ENCODE measurements around the gene METTL1.

Gene METTL1

DNA sequence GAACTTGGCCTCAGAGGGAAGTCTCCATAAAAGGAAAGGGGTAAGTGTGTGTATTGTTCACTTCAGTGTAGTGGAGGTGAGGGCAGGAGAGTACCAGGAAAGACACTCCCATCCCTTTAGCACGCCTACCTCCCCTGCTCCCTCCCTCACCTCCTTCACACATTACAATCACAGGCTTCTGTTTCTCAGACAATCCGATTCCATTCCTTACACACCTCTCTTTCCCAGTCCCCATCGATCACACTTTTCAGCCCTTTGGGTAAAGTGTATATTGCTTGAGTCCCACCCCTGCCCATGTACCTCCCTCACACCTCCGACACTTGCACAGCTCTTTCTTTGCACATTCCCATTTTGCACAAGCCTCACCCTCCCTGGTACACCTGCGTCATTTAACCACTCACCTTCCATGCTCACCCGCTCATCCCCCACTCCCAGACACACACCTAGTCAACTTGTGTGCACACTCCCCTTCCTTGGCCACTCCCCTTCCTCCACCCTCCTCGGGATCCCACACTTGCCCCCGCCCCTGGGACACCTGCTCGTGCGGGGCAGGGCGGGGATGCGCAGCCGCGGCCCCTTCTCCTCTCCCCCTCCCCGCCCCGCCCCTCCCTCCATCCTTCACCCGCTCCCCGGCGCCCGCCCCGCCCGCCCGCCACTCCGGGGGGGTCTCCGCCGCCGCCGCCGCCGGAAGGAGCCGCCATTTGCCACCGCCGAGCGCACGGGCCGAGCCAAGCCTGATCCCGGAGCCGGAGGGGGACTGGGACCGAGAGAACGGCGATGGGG lies 17.3 kb downstream of the METTL1 start, which contains the start of gene MARCHF9:
Gene MARCHF9, plus strand, starts transcription at position 693 of the 783 bp plus-strand sequence. CDS start 426 bp downstream, outside the sequence.
- DNase-seq (ENCODE audit: low read depth in 2 of 2): no peak

DNA sequence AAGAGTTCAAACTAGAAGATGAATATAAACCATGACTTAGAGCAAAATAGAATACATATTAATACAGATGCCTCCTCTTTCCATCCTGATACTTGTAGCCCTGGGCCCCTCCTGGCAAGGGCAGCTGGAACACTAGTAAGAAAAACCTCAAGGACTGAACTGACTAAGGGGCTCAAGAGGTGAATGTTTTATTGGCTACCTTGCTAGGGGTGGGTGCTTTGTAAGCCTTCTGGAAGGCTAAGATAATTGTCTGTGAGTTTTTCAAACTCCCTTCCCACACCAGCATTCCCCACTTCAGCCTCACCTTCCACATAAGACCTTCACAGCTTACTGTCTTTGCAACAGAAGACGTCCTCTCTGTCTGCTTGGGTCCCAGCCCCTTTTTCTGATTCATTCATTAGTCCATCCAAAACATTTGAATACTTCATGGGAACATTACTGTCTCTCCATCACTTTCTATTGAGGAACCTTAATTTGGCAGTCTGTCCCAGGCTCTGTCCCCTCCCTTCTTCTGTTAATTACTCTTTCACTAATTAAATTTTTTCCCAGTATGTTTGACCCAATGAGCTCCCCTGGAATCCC lies 18.1 kb downstream of the METTL1 start:
- DNase-seq (ENCODE audit: low read depth in 2 of 2): no peak

DNA sequence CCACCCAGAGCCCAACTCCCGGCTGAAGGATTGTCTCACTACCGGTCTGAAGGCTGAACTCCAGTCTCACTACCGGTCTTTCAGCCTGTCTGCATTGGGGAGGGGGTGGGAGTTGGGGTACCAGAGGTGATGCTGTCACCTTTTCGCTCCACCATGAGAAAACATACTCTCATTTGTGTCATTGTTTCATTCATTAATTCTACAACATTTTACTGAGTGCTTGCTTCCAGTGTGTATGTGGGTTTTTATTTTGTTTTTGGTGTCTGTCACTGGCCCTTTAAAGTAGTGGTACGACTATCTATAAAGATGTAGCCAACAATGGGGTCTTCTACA lies 19.3 kb downstream of the METTL1 start:
- DNase-seq (ENCODE audit: low read depth in 2 of 2): no peak

DNA sequence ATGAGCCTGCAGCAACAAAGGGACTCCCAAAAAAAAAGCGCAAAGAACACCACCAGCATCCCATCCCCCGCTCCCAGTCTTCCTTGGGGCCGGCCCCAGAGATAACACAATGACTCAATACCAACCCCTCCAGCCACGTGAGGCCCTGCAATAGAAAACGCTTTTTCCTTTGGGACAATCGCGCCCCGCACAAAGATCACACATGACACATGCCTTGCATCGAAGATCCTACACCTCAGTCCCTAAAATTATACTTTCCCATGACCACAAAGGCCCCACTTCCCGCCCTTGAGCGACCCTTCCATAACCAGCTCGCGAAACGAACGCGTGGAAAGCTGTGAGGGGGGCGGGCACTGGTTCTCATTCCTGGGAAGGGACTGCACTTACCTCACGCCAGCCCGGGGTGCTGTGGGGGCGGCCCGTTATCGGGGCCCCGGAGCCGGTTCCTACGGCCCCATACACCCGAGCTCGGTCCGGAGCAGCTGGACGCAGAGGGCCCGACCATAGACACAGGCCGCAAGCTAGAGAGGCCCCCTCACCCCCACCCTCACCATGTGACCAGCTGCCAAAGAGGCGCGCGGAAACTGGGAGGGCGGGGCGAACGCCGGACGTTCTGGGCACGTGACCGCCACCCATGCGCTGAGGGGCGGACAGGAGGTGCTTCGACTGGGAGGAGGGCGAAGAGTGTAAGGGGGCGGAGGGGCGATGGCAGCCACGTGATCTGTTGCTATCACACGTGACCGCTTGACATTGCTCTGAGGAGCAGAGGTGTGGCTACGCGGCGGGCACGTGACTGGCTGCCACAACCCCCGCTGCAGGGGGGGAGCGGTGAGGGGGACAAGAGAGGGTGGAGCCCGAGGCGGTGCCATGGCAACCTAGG lies 19.9 kb downstream of the METTL1 start, which contains the start of gene CDK4:
Gene CDK4, minus strand, starts transcription at position 523 of the 880 bp plus-strand sequence. CDS start 593 bp downstream, outside the sequence.
- DNase-seq (ENCODE audit: low read depth in 2 of 2): peak; percentile 99

DNA sequence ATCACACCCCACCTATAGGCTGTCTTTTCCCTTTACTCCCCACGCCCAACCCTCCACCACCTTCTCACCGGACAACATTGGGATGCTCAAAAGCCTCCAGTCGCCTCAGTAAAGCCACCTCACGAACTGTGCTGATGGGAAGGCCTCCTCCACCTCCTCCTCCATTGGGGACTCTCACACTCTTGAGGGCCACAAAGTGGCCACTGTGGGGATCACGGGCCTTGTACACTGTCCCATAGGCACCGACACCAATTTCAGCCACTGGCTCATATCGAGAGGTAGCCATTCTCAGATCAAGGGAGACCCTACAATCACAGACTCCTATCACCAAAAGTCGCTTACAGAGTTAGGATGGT lies 20.5 kb downstream of the METTL1 start:
- DNase-seq (ENCODE audit: low read depth in 2 of 2): no peak

DNA sequence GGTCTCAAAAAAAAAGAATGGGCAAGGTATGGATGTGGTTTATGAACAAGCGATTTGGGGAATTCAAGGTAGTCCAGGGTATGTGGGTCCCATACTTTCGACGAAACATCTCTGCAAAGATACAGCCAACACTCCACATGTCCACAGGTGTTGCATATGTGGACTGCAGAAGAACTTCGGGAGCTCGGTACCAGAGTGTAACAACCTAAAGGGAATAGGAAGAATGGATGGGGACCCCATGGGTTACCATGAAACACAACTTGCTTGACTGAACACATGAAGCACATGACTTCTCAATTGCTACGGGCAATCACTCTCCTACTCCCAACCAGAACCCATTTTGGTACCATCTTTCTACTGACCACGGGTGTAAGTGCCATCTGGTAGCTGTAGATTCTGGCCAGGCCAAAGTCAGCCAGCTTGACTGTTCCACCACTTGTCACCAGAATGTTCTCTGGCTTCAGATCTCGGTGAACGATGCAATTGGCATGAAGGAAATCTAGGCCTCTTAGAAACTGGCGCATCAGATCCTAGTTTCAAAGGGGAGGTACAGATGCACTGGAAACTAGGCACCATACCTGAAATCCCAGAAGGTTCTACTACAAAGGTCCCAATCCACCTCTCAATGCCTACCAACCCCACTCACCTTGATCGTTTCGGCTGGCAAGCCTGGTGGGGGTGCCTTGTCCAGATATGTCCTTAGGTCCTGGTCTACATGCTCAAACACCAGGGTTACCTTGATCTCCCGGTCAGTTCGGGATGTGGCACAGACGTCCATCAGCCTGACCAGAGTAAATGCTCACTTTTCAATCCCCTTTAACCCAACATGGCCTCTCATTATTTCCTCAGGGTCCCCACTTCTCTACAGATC lies 21.1 kb downstream of the METTL1 start:
- no peak for DNase-seq (ENCODE audit: low read depth in 2 of 2)

DNA sequence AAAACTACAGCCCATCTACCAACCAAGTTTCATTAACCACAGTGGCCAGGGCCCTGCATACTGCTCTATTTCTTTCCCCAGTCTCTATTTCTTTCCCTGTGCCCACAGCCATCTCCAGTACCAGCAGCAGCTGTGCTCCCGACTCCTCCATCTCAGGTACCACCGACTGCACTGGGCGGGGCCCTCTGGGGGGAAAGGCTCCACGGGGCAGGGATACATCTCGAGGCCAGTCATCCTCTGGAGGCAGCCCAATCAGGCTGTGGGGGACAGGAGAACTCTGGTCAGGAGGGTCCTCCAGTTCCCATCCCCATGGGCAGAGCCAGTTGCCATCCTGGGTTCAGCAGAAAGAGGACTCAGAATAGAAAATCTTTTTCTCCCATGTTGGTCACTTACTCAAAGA lies 22.8 kb downstream of the METTL1 start:
- no peak for DNase-seq (ENCODE audit: low read depth in 2 of 2)

DNA sequence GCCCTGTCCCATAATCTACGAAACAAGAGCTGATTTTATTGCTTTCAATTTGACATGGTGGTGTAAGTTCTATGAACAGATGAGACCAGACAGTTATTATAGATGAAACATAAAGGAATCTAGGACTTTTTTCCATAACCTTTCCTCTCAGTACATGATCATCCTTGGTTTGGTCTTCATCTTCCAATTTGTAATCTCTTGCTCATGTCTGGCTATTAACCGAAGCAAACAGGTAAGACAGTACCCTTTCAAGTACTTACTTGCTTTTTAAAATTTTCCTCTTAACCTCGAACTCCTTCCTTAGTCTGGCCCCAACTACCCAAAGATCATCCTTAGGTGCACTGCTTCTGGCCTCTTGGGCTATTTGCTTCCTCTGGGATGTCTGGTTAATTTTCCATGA lies 25.9 kb downstream of the METTL1 start:
- no peak for DNase-seq (ENCODE audit: low read depth in 2 of 2)

DNA sequence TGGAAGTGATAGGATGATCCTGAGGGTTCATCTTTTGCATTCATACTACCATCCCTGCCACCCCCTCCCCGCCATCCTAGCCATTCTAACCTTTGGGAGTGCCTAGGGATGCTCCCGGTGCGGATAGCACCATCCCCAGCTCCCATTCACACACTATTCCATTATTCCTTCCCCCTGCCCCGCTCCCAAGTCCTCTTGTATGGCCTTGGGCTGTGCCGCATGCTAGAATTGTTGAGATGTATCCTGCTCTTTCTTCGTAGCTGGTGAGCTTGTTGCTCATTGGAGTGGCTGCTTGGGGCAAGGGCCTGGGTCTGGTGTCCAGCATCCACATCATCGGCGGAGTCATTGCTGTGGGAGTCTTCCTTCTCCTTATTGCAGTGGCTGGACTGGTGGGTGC lies 26.4 kb downstream of the METTL1 start:
- no peak for DNase-seq (ENCODE audit: low read depth in 2 of 2)

DNA sequence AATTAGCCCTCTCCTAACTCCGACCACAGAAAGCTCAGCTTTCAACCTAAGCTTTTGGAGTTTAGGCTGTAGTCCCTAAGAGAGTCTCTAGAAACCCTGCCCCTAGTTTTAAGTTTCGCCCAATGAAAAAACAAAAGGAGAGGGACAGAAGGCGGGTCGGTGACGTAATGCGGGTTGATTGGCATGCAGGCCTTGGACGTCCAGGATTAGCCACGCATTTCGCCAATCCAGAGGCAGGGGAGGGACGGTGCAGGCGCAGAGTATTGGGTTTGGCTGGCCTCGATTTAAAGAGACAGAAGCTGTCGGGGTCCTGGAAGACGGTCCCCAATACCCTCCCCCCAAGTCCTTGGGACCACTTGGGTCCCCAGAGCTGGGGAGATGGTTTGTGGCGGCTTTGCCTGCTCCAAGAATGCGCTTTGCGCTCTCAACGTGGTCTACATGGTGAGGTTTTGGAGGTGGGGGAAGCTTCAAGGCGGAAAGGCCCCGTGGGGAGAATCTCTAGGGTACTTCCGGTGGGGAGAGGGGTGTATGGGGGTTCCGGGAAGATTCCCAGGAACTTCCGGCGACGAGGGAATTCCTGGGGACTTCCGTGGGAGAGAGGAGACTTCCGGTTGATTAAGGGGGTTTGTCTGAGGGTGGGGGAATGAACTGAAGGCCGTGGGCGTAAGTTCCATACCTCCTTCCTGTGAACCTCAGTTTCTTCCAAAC lies 27.0 kb downstream of the METTL1 start, which contains the start of gene TSPAN31:
Gene TSPAN31, plus strand, starts transcription at position 263 of the 708 bp plus-strand sequence. Its CDS starts 116 bp downstream, at position 379.
- DNase-seq (ENCODE audit: low read depth in 2 of 2): peak; percentile 96 to 97

DNA sequence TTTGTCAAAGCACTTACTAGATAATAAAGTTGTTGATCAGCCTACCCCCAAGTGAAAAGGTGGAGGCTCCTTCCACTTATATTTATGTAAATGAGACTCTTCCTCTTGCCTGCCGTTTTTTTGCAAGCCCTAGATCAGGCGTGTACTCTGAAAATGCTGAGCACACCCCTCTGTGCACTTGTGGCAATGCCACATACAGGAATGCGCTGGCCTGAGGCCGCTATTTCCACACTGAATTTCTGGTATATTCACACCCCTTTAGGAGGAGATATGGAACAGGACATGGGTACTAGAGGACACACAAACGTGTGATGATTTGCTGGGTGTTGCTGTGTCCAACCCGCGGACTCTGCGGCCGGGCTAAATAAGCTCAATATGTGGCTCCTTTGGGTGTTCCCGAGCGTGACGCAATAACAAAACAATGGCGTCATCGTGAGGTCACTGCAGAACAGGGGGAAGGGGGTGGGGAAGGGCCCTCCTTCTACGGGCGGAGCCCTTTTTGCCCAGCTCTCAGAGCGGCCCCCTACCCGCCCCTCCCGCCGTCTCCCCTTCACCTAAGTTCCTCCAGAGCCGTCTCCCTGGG lies 27.6 kb downstream of the METTL1 start:
- no peak for DNase-seq (ENCODE audit: low read depth in 2 of 2)

DNA sequence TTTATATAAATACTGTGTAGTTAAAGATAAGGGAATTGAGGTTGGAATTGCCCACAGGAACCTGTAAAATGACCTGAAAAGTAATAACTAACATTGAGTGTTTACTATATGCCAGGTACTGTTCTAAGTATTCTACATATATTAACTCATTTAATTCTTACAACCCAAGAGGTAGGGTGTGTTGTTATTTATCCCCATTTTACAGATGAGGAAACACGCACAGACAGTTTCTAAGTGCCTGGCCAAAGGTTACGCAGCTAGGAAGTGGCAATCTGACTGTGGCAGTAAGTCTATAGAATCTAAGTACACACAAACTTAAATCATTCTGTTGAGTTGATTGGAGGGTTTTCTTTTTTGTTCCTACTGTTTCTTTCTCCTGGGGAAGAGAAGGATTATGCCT lies 28.1 kb downstream of the METTL1 start:
- no peak for DNase-seq (ENCODE audit: low read depth in 2 of 2)

DNA sequence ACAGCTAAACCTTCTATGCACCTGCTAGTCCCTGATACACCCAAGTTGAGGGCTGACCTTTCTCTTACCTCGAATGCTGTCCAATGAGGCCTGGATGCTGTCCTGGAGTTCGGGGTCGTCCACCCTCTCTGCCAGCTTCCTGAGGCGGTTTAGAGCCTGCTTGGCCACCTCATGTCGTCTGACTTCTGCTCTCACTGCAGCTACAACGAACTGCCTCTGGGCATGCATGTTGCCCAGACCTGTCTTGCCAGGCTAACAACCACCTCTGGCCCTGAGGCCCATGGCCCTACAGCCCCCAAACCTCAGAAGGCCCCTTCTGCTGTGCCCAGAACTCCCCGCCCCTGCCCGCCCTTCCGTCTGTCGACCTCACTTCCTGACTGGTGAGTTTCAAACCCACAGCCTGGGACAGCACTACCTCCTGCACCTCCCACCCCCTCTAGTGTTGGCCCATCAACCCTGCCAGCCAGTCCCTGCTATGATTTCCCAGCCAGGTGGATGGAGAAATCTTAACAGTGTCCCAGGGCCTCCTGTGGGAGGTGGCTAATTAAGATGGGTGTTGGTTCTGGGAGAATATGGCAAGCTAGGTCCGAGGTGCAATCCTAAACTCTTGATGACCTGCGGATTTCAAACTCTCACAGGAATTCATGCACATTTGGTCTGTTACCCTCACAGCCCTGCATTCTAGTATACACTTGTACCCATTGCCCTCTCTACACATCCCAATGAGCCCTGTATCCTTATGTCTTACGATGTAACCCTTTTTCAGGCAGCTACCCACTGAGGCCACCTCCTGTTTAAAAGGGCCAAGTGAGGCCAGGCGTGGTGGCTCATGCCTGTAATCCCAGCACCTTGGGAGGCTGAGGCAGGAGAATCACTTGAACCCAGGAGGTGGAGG lies 29.8 kb downstream of the METTL1 start:
- no peak for DNase-seq (ENCODE audit: low read depth in 2 of 2)

DNA sequence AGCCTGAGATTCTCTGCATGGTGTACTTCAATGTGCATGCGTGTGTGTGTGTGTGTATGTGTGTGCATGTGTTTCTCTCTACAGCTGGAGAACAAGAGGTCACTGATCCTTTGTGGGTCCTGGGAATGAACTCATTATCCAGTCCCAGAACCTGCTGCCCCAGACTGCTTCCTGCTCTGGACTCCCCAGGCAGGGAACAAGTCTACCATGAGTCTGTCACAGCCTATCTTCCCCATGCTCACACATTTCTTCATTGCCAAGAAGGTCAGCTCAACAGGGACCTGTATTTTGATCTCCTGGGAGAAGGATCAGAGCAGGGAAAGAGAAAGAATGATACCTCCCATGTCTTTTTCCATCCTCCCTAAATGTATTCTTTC lies 30.5 kb downstream of the METTL1 start:
- no peak for DNase-seq (ENCODE audit: low read depth in 2 of 2)

DNA sequence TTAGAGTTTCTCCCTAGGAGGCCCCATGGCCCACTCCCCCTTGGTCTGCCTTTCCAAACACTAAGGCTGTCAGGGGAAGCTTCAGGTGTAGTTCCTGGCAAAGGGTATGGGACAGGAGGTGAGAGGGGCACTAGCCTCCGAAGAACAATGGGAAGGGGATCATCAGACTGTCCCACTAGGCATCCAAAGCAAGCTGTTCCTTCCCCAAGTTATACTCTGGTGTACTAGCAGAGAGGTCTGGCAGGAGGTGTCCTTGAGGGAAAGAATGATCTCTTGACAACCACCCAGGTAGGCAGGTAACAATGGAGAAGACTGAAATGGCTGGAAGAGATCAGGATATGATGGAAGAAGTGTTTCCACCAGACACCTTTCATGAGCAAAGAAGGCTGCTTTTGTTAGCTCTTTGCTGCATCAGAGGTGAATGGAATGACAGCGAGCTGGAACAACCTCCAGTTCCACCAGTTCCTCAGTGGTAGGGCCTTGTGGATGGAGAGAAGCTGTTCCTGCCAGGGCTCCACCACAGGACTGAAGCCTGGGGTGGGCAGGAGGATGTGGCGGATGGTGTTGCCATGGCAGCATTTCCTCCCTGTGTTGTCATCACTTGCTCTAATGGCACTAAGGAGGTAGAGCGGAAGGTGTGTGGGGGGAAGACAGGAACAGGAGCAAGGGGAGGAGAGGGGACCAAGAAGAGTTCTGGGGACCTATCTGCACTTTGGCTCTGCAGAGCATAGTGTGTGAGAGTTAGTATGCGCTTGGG lies 31.1 kb downstream of the METTL1 start:
- DNase-seq (ENCODE audit: low read depth in 2 of 2): no peak

DNA sequence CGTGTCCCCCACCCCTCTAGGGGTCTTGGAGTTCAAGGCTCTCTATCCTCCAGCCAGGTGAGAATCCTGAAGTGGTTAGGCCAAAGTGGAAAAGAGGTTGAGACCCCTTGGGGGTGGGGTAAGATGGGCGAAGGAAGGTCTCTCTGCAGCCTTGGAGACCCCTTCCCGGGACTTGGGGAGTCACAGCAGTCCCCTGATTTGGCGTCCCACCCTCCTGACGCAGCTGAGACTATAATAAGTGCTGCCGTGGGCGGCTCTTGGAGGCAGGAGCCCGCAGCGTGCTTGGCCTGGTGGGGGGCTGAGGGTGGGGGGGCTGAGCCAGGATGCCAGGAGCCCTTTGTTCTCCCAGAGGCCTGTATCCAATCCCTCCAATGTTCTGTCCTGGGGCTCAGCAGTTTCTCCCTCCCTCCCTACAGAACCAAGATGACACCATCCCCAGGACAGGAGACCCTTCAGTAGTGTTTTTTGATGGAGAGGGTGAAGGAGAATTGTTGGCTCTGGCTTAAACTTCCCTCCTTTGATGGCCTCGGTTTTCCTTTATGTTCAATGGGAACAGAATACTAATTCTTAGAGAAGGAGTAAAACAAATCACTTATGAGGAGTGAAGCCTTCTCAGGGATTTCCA lies 31.9 kb downstream of the METTL1 start:
- DNase-seq (ENCODE audit: low read depth in 2 of 2): no peak

DNA sequence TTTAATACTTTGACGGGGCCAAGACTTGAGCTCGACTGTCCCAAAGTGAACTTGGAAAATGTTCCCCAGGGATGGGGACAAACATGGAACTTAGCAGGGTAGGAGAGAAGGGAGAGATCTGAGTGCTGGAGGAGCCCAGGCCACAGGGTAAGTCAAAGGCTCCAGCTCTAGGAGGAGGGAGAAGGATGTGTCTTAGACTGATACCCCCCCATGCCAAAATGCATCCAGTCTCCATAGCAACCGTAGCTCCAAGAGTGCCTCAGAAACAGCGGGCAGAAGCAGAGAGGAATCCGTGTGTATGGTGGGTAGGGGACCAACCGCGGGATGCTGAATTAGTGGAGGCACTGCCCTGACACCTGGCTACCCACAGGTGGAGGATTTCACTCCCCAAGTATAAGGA lies 32.5 kb downstream of the METTL1 start:
- DNase-seq (ENCODE audit: low read depth in 2 of 2): no peak

DNA sequence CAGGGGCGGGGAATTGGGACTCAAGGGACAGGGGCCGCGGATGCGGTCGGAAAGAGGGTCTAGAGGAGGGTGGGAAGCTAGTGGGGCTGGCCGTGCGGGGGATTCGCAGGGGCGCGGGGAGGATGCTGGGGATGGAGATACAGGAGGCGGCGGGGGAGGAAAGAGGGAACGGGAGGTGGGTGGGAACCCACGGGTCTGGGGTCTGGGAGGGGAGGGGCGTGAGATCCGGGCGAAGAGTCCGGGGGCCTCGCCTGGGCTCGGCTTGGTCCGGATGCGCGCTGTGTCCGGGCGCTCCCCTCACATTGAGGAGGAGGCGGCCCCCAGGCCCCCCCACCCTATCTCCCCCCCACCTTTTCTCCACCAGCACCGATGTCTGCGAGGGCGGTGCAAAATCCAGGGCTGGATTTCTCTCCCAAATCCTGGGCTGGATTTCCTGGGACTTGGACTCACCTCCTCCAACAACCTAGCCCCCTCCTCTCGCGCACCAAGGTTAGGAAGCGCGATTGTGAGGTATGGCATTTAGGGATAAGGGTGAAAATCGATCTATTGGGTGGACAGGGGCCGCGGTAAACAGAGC lies 33.2 kb downstream of the METTL1 start, which contains the start of gene AGAP2:
Gene AGAP2, minus strand, starts transcription at position 82 of the 577 bp plus-strand sequence. CDS start 496 bp downstream, outside the sequence.
- no peak for DNase-seq (ENCODE audit: low read depth in 2 of 2)
